COR-L47 (cell line): ENCODE data around the gene CDH4.

Experiments used
- DNase-seq: peaks from one replicate; lab custom pipeline; 2025; lab: John Stamatoyannopoulos, UW

CDH4 gene

GRCh38 chr20:61284752-61285151 is 32.7 kb downstream of the CDH4 start:
- DNase-seq: no peak

- no peak for DNase-seq
Measured at GRCh38 chr20:61285152-61285645, 33.1 kb downstream of the CDH4 start.

- no peak for DNase-seq
Measured at GRCh38 chr20:61285691-61286090, 33.6 kb downstream of the CDH4 start.

- DNase-seq: no peak
Measured at GRCh38 chr20:61287583-61288275, 35.7 kb downstream of the CDH4 start.

GRCh38 chr20:61288331-61288784 is 36.3 kb downstream of the CDH4 start:
- no peak for DNase-seq

GRCh38 chr20:61289166-61289565 is 37.1 kb downstream of the CDH4 start:
- no peak for DNase-seq

GRCh38 chr20:61290721-61291120 is 38.7 kb downstream of the CDH4 start:
- no peak for DNase-seq

- no peak for DNase-seq
Measured at GRCh38 chr20:61291166-61291829, 39.2 kb downstream of the CDH4 start.

- DNase-seq: no peak
Measured at GRCh38 chr20:61292391-61292790, 40.3 kb downstream of the CDH4 start.

- no peak for DNase-seq
Measured at GRCh38 chr20:61292821-61293612, 41.0 kb downstream of the CDH4 start.

- DNase-seq: no peak
Measured at GRCh38 chr20:61293951-61294350, 41.9 kb downstream of the CDH4 start.

- DNase-seq: no peak
Measured at GRCh38 chr20:61295249-61295648, 43.2 kb downstream of the CDH4 start.

- DNase-seq: no peak
Measured at GRCh38 chr20:61295682-61296628, 43.9 kb downstream of the CDH4 start.

GRCh38 chr20:61296629-61297019 is 44.6 kb downstream of the CDH4 start:
- DNase-seq: no peak

GRCh38 chr20:61297491-61297890 is 45.4 kb downstream of the CDH4 start:
- DNase-seq: no peak

GRCh38 chr20:61297986-61298385 is 45.9 kb downstream of the CDH4 start:
- no peak for DNase-seq

GRCh38 chr20:61298661-61299060 is 46.6 kb downstream of the CDH4 start:
- no peak for DNase-seq

GRCh38 chr20:61299104-61299503 is 47.0 kb downstream of the CDH4 start:
- DNase-seq: no peak

GRCh38 chr20:61299618-61300017 is 47.6 kb downstream of the CDH4 start:
- no peak for DNase-seq

GRCh38 chr20:61300293-61300692 is 48.2 kb downstream of the CDH4 start:
- no peak for DNase-seq

GRCh38 chr20:61300709-61301108 is 48.6 kb downstream of the CDH4 start:
- no peak for DNase-seq
